ENCODE results near the gene DYSF.

Gene DYSF

DNA sequence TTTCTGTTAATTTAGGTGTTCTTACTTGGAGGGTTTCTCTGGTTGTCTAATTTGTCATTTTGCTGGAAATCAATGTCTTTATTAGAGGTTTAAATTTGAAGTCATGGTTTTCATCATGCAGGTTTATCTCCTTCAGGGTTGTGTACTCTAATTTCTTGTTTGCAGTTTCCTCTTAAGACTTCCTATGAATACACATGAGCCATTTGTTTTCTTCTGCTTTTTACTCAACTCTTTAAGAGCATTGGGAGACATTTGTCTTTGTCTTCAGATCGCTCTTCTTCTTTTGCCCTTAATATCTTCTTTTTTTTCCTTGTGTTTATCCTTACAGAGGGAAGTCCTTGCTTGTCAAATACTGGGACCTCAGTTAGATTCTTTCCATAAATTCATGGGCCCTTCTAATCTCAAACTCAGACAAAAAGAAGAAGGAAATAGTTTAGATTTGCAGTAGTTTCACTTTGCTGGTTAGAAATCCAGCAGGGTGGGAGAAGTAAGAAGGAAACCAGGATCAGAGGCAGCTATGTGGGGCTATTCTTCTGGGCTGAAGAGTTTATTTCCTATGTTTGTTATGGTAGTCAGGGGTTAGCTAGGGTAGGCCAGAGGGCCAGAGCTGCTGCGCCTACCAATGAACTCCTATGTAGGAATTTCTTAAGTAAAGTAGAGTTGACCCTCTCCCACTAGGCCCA, 176.6 kb downstream of the DYSF start:
- ChIA-PET POLR2A (no interaction called here), CTCF (interaction anchor here (0.7 kb wide), 1 partner anchor 1030 kb away, joined by 5 read pairs; no protein-coding TSS in a partner anchor)
- H3K27ac ChIP-seq (ENCODE audit: extremely low read depth, low read depth, low read length): no peak overlapping the region

DNA sequence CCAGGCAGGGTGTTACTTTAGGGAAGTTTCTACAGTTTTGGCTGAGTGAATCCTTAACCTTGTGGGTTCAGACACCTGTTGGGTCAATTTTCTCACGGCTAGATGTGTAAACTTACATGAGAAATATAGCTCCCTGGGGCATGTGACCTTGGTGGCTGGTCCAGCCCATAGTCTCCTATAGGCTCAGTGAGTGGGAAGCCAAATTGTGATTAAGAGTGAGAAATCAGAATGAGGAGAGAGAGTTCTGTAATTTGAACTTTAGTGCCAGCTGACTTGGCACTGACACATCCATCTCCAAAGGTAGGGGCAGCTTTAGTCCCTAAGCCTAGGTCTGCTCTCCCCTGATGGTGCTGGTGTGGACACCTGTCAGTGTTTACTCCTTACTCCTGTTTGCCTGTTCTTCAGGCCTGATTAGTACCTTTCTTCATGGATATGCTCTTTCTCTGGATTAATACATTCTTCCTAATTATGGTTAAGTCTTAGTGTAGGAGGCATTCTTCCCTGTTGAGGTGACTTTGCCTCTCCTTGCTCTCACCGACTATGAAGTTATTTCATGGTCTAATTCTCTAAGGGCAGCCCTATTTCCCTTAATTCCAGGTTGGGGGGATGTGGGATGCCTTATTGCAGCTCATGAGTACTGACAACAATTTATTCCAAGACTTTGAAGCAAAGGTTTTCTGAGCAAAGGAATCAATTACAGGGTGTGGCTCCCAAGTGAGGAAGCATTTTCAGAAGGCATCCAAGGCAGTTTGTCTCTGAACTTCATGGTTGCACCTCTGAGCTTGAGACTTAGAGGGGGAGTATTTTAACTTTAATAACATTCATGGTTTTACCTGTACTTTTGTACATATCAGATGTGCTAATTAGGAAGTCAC, 177.3 kb downstream of the DYSF start:
- ChIA-PET CTCF (interaction anchor here (0.5 to 0.7 kb wide), 4 partner anchors 16 to 1029 kb away, joined by 3 to 5 read pairs (median 3); no protein-coding TSS in a partner anchor), POLR2A (no interaction called here)
- TF ChIP-seq ZNF311 (tag by site-specific recombination; IDR thresholded peaks at IDR 0.05; ENCODE audit: borderline replicate concordance) (no peak), ZNF776 (tag by site-specific recombination; IDR thresholded peaks at IDR 0.05; ENCODE audit: borderline replicate concordance) (no peak), ZNF830 (tag by site-specific recombination; IDR thresholded peaks at IDR 0.05; ENCODE audit: low read depth) (no peak), ZNF701 (tag by site-specific recombination; IDR thresholded peaks at IDR 0.05) (no peak), ZNF664 (tag by site-specific recombination; IDR thresholded peaks at IDR 0.05) (no peak), ZNF660 (tag by site-specific recombination; IDR thresholded peaks at IDR 0.05) (no peak), ZNF560 (tag by site-specific recombination; IDR thresholded peaks at IDR 0.05; ENCODE audit: borderline replicate concordance) (no peak), ZNF37A (tag by site-specific recombination; IDR thresholded peaks at IDR 0.05) (no peak), ZNF10 (tag by site-specific recombination; IDR thresholded peaks at IDR 0.05) (no peak), BCL11A (tag by site-specific recombination; IDR thresholded peaks at IDR 0.05; ENCODE audit: low read depth) (no peak), ZNF610 (tag by site-specific recombination; IDR thresholded peaks at IDR 0.05; ENCODE audit: borderline replicate concordance) (no peak), YY1 (tag by site-specific recombination; IDR thresholded peaks at IDR 0.05) (no peak), ZNF248 (tag by site-specific recombination; IDR thresholded peaks at IDR 0.05) (no peak), KLF16 (tag by site-specific recombination; IDR thresholded peaks at IDR 0.05) (no peak)
- TF ChIP-seq, protein P1, sequence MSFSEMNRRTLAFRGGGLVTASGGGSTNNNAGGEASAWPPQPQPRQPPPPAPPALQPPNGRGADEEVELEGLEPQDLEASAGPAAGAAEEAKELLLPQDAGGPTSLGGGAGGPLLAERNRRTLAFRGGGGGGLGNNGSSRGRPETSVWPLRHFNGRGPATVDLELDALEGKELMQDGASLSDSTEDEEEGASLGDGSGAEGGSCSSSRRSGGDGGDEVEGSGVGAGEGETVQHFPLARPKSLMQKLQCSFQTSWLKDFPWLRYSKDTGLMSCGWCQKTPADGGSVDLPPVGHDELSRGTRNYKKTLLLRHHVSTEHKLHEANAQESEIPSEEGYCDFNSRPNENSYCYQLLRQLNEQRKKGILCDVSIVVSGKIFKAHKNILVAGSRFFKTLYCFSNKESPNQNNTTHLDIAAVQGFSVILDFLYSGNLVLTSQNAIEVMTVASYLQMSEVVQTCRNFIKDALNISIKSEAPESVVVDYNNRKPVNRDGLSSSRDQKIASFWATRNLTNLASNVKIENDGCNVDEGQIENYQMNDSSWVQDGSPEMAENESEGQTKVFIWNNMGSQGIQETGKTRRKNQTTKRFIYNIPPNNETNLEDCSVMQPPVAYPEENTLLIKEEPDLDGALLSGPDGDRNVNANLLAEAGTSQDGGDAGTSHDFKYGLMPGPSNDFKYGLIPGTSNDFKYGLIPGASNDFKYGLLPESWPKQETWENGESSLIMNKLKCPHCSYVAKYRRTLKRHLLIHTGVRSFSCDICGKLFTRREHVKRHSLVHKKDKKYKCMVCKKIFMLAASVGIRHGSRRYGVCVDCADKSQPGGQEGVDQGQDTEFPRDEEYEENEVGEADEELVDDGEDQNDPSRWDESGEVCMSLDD (tag by site-specific recombination; IDR thresholded peaks at IDR 0.05): no peak
- H3K9me3 ChIP-seq (ENCODE audit: control insufficient read depth, insufficient read depth, low read depth, low read length): no peaks in the 10 kb centered on the region
- no peaks in the 10 kb centered on the region for H3K4me1 ChIP-seq (ENCODE audit: control insufficient read depth, insufficient read depth, low read length)
- H3K4me3 ChIP-seq (ENCODE audit: low read depth, low read length): no peak overlapping the region
- H3K27ac ChIP-seq (ENCODE audit: extremely low read depth, low read depth, low read length): no peak overlapping the region
- H3K36me3 ChIP-seq (ENCODE audit: control insufficient read depth in 2 of 2, insufficient read depth in 1 of 2, low read length in 2 of 2): no peaks in the 10 kb centered on the region

More for the DNA sequence above, 176.6 kb downstream of the DYSF start:
- Histone ChIP-seq H3K9me3 (ENCODE audit: control insufficient read depth, insufficient read depth, low read depth, low read length) (no peaks in the 10 kb centered on the region), H3K4me3 (ENCODE audit: low read depth, low read length) (no peak overlapping the region), H3K4me1 (ENCODE audit: control insufficient read depth, insufficient read depth, low read length) (no peaks in the 10 kb centered on the region), H3K36me3 (ENCODE audit: control insufficient read depth in 2 of 2, insufficient read depth in 1 of 2, low read length in 2 of 2) (no peaks in the 10 kb centered on the region)
- TF ChIP-seq HOXC10 (CRISPR knock-in tag; IDR thresholded peaks at IDR 0.05): no peak
- no peak for TF ChIP-seq ZNF184 (tag by site-specific recombination; IDR thresholded peaks at IDR 0.05)
- no peak for TF ChIP-seq ZNF580 (tag by site-specific recombination; IDR thresholded peaks at IDR 0.05)
- TF ChIP-seq ZFHX2 (tag by site-specific recombination; conservative IDR thresholded peaks at IDR 0.05): no peak
- TF ChIP-seq ZNF623 (tag by site-specific recombination; IDR thresholded peaks at IDR 0.05): no peak
- TF ChIP-seq ZNF701 (tag by site-specific recombination; IDR thresholded peaks at IDR 0.05): no peak
- no peak for TF ChIP-seq SALL2 (tag by site-specific recombination; IDR thresholded peaks at IDR 0.05; ENCODE audit: borderline replicate concordance)
- TF ChIP-seq ZNF169 (tag by site-specific recombination; IDR thresholded peaks at IDR 0.05): no peak
- no peak for TF ChIP-seq BCL11B (tag by site-specific recombination; IDR thresholded peaks at IDR 0.05; ENCODE audit: low read depth)
- TF ChIP-seq YY1 (tag by site-specific recombination; IDR thresholded peaks at IDR 0.05): no peak

Data from HEK293 (cell line).